OCI-LY3 (cell line): ENCODE measurements around the gene PEX11G.

Source experiments
- EZH2phosphoT487 ChIP-seq: fragments of 200-600 bp; shearing (Covaris generic); IDR thresholded peaks from 2 replicates; pipeline ENCODE4 v1.6.1; 2018; ENCODE audit warnings: antibody characterized with exemption, mixed run types, low read depth
- TF ChIP-seq, protein P1 (sequence below): fragments of 200-600, 300-600 bp; sonication (generic); IDR thresholded peaks from 2 replicates; pipeline ENCODE4 v1.5.1; 2014; ENCODE audit warnings: antibody characterized with exemption, low read length, low read depth

DNA sequence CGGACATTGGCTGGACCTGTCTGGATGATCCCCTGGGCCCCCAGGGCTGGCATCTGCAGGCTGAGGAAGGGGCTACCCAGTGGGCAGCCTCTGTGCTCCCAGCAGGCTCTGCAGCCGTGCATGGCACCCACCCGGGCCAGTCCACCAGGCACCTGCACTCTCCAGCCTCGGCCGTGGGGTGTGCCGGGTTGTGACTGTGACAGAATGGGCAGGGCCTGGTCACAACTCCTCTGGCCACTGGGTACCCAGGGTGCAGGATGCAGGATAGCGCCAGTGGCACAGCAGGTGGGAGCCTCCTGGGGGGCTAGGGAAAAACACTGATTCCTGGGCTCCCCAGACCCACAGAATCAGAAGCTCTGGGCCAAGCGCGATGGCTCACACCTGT, 10.0 kb downstream of the PEX11G start:
- TF ChIP-seq, protein P1, sequence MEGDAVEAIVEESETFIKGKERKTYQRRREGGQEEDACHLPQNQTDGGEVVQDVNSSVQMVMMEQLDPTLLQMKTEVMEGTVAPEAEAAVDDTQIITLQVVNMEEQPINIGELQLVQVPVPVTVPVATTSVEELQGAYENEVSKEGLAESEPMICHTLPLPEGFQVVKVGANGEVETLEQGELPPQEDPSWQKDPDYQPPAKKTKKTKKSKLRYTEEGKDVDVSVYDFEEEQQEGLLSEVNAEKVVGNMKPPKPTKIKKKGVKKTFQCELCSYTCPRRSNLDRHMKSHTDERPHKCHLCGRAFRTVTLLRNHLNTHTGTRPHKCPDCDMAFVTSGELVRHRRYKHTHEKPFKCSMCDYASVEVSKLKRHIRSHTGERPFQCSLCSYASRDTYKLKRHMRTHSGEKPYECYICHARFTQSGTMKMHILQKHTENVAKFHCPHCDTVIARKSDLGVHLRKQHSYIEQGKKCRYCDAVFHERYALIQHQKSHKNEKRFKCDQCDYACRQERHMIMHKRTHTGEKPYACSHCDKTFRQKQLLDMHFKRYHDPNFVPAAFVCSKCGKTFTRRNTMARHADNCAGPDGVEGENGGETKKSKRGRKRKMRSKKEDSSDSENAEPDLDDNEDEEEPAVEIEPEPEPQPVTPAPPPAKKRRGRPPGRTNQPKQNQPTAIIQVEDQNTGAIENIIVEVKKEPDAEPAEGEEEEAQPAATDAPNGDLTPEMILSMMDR = no peak
- TF ChIP-seq EZH2phosphoT487 = no peak
